ENCODE measurements around the gene HACL1. TPM values are rescaled to one million over a fixed set of nuclear protein-coding genes. Genes with fewer than 3 reads are reported as not detected.

Gene HACL1
- polyA plus RNA-seq, 1 donor (not counting 4 experiments of a cell fraction or from before 2014, with no cell fraction given): 23.1 TPM

GRCh38 chr3:15525790-15526189 is 75.6 kb downstream of the HACL1 start:
- FAIRE-seq: no peak
- H3K4me3 ChIP-seq (ENCODE audit: control insufficient read depth in 2 of 3, extremely low read depth in 1 of 3, insufficient read depth in 2 of 3, low read depth in 1 of 3, low read length in 3 of 3): no peak overlapping the region
- dilution Hi-C loops (cut with MboI; ENCODE audit: extremely low pct_ligation_motif_present, low sequenced_read_pairs): no loop called here

GRCh38 chr3:15523660-15524417 is 77.5 kb downstream of the HACL1 start:
- FAIRE-seq (no peak), DNase-seq (ENCODE audit: low read depth, low spot score) (no peak)
- no peaks in the 10 kb centered on the region for H3K27me3 ChIP-seq (ENCODE audit: control insufficient read depth, extremely low read depth, insufficient read depth, low read length)
- dilution Hi-C loops (cut with MboI; ENCODE audit: extremely low pct_ligation_motif_present, low sequenced_read_pairs): no loop called here
- H3K9ac ChIP-seq (ENCODE audit: control insufficient read depth, extremely low read depth, insufficient read depth, low read length): no peak overlapping the region
- H3K9me1 ChIP-seq (ENCODE audit: control insufficient read depth, extremely low read depth, insufficient read depth, low read length): no peaks in the 10 kb centered on the region
- no peak overlapping the region for H3K4me3 ChIP-seq (ENCODE audit: control insufficient read depth in 2 of 3, extremely low read depth in 1 of 3, insufficient read depth in 2 of 3, low read depth in 1 of 3, low read length in 3 of 3)
- H3K4me2 ChIP-seq (ENCODE audit: control insufficient read depth, extremely low read depth, insufficient read depth, low read depth, low read length): no peak overlapping the region
- no peak overlapping the region for H3K27ac ChIP-seq (ENCODE audit: control insufficient read depth, insufficient read depth, low read length)
- no peak for TF ChIP-seq EZH2 (IDR thresholded peaks at IDR 0.05; ENCODE audit: low read length)
- TF ChIP-seq, protein P1, sequence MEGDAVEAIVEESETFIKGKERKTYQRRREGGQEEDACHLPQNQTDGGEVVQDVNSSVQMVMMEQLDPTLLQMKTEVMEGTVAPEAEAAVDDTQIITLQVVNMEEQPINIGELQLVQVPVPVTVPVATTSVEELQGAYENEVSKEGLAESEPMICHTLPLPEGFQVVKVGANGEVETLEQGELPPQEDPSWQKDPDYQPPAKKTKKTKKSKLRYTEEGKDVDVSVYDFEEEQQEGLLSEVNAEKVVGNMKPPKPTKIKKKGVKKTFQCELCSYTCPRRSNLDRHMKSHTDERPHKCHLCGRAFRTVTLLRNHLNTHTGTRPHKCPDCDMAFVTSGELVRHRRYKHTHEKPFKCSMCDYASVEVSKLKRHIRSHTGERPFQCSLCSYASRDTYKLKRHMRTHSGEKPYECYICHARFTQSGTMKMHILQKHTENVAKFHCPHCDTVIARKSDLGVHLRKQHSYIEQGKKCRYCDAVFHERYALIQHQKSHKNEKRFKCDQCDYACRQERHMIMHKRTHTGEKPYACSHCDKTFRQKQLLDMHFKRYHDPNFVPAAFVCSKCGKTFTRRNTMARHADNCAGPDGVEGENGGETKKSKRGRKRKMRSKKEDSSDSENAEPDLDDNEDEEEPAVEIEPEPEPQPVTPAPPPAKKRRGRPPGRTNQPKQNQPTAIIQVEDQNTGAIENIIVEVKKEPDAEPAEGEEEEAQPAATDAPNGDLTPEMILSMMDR (optimal IDR thresholded peaks at IDR 0.05 in 1 of 3, IDR thresholded peaks at IDR 0.05 in 1 of 3, conservative IDR thresholded peaks at IDR 0.05 in 1 of 3; ENCODE audit: extremely low read depth in 1 of 3, insufficient read depth in 2 of 3, low read length in 3 of 3): no peak
- no peaks in the 10 kb centered on the region for H3K79me2 ChIP-seq (ENCODE audit: control insufficient read depth, insufficient read depth, low read length)
- no peaks in the 10 kb centered on the region for H4K20me1 ChIP-seq (ENCODE audit: control insufficient read depth, extremely low read depth, insufficient read depth, low read length)
- H2AFZ ChIP-seq (ENCODE audit: control insufficient read depth, low read length): no peak overlapping the region
- H3K4me1 ChIP-seq (ENCODE audit: control insufficient read depth, extremely low read depth, insufficient read depth, low read length): no peaks in the 10 kb centered on the region
- H3K9me3 ChIP-seq (ENCODE audit: control insufficient read depth, low read depth, low read length): no peaks in the 10 kb centered on the region
- H3K36me3 ChIP-seq (ENCODE audit: control insufficient read depth in 2 of 2, extremely low read depth in 1 of 2, insufficient read depth in 2 of 2, low read length in 2 of 2): no peaks in the 10 kb centered on the region

More at GRCh38 chr3:15525790-15526189, 75.6 kb downstream of the HACL1 start:
- Histone ChIP-seq H3K9me3 (ENCODE audit: control insufficient read depth, low read depth, low read length) (no peaks in the 10 kb centered on the region), H3K9ac (ENCODE audit: control insufficient read depth, extremely low read depth, insufficient read depth, low read length) (no peak overlapping the region), H2AFZ (ENCODE audit: control insufficient read depth, low read length) (no peak overlapping the region), H4K20me1 (ENCODE audit: control insufficient read depth, extremely low read depth, insufficient read depth, low read length) (no peaks in the 10 kb centered on the region), H3K4me2 (ENCODE audit: control insufficient read depth, extremely low read depth, insufficient read depth, low read depth, low read length) (no peak overlapping the region), H3K4me1 (ENCODE audit: control insufficient read depth, extremely low read depth, insufficient read depth, low read length) (no peaks in the 10 kb centered on the region), H3K27ac (ENCODE audit: control insufficient read depth, insufficient read depth, low read length) (no peak overlapping the region), H3K9me1 (ENCODE audit: control insufficient read depth, extremely low read depth, insufficient read depth, low read length) (no peaks in the 10 kb centered on the region), H3K79me2 (ENCODE audit: control insufficient read depth, insufficient read depth, low read length) (no peaks in the 10 kb centered on the region), H3K36me3 (ENCODE audit: control insufficient read depth in 2 of 2, extremely low read depth in 1 of 2, insufficient read depth in 2 of 2, low read length in 2 of 2) (no peaks in the 10 kb centered on the region), H3K27me3 (ENCODE audit: control insufficient read depth, extremely low read depth, insufficient read depth, low read length) (no peaks in the 10 kb centered on the region)
- TF ChIP-seq, protein P1 (optimal IDR thresholded peaks at IDR 0.05 in 1 of 3, IDR thresholded peaks at IDR 0.05 in 1 of 3, conservative IDR thresholded peaks at IDR 0.05 in 1 of 3; ENCODE audit: extremely low read depth in 1 of 3, insufficient read depth in 2 of 3, low read length in 3 of 3): no peak
- no peak for TF ChIP-seq EZH2 (IDR thresholded peaks at IDR 0.05; ENCODE audit: low read length)
- DNase-seq (ENCODE audit: low read depth, low spot score): no peak
